Measurements from ENCODE around the gene BACH1. TPM values are rescaled to one million over a fixed set of nuclear protein-coding genes. Genes with fewer than 3 reads are reported as not detected.

BACH1 gene
- total RNA-seq, 1 experiment from 2014 or later: 65.2 TPM

GRCh38 chr21:29330797-29331196, 32.1 kb downstream of the BACH1 start:
- Histone ChIP-seq H3K4me3 (ENCODE audit: low read depth, low read length) (no peak overlapping the region), H3K9me3 (no peaks in the 10 kb centered on the region), H3K36me3 (ENCODE audit: control insufficient read depth, insufficient read depth, low read length) (peaks cover 1% of the 10 kb centered on the region; the same call in 1 of the 2 replicates), H3K4me1 (no peaks in the 10 kb centered on the region), H3K27me3 (replicated peaks; ENCODE audit: control insufficient read depth, insufficient read depth, low read length) (no peaks in the 10 kb centered on the region)
- Mint-ChIP-seq H3K27ac (ENCODE audit: unreplicated experiment) (no peak overlapping the region), H3K9me3 (ENCODE audit: unreplicated experiment) (no peaks in the 10 kb centered on the region), H3K27me3 (ENCODE audit: insufficient read depth, unreplicated experiment) (no peaks in the 10 kb centered on the region), H3K4me3 (ENCODE audit: unreplicated experiment) (no peak overlapping the region), H3K36me3 (ENCODE audit: insufficient read depth, unreplicated experiment) (peaks cover 52% of the 10 kb centered on the region), H3K4me1 (ENCODE audit: low read depth, unreplicated experiment) (no peaks in the 10 kb centered on the region)
- no TSS peak for BruUV-seq (replicated peaks)
- intact Hi-C loops (cut with micrococcal nuclease; ENCODE audit: unreplicated experiment): no loop called here
- no peak for DNase-seq
- TF ChIP-seq, protein P1, sequence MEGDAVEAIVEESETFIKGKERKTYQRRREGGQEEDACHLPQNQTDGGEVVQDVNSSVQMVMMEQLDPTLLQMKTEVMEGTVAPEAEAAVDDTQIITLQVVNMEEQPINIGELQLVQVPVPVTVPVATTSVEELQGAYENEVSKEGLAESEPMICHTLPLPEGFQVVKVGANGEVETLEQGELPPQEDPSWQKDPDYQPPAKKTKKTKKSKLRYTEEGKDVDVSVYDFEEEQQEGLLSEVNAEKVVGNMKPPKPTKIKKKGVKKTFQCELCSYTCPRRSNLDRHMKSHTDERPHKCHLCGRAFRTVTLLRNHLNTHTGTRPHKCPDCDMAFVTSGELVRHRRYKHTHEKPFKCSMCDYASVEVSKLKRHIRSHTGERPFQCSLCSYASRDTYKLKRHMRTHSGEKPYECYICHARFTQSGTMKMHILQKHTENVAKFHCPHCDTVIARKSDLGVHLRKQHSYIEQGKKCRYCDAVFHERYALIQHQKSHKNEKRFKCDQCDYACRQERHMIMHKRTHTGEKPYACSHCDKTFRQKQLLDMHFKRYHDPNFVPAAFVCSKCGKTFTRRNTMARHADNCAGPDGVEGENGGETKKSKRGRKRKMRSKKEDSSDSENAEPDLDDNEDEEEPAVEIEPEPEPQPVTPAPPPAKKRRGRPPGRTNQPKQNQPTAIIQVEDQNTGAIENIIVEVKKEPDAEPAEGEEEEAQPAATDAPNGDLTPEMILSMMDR (IDR thresholded peaks at IDR 0.05; ENCODE audit: insufficient read depth in 1 of 2, low read depth in 1 of 2, low read length in 1 of 2, severe bottlenecking in 1 of 2, unreplicated experiment in 1 of 2): no peak
- CTCF ChIA-PET: no interaction called here
- POLR2A ChIA-PET: no interaction called here

DNA sequence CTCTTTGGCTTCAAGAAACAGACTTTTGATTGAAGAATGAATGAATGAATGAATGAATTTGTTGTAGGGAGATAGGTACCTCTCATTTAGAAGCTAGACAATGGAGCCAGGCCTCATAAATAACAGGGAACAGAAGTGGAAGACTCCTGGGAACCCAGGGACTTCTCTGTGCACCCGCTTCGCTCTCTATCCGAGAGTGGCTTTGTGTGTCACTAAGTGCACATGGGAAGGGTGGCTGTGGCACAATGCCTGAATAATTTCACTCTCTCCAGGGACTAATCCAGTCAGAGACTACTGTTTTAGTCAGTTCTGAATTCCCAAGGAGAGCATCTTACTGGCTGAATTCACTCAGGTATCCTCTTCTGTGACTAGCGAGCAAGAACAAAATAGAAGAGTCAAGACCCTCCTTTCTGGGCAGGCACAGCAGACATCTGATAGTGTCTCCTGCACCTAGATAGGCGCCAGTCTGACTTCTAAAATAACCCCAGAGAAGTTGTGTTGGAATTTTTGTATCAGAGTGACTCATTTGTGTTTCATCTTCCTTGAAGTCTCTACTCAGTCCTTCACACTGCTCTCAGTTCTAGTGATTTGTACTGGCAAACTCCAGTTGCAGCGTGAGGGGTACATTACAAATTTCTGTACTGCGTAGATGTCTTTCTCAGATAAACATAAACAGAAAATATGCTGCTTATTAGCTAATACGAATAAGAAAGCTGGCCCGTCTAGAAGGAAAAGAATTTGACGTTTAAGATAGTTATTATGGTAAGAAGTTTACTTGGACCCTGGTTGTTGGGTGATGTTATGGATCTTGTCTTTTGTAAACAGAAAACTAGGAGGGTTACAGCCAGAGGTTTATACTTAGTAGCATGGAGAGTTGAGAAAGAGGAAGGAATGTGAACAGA, 34.0 kb downstream of the BACH1 start:
- DNase-seq: no peak
- BruUV-seq (replicated peaks): no TSS peak
- no peaks in the 10 kb centered on the region for H3K27me3 Mint-ChIP-seq (ENCODE audit: insufficient read depth, unreplicated experiment)
- TF ChIP-seq, protein P1 (IDR thresholded peaks at IDR 0.05; ENCODE audit: insufficient read depth in 1 of 2, low read depth in 1 of 2, low read length in 1 of 2, severe bottlenecking in 1 of 2, unreplicated experiment in 1 of 2): no peak
- Histone ChIP-seq H3K4me3 (ENCODE audit: low read depth, low read length) (no peak overlapping the region), H3K9me3 (no peaks in the 10 kb centered on the region), H3K27me3 (replicated peaks; ENCODE audit: control insufficient read depth, insufficient read depth, low read length) (no peaks in the 10 kb centered on the region), H3K4me1 (no peaks in the 10 kb centered on the region), H3K36me3 (ENCODE audit: control insufficient read depth, insufficient read depth, low read length) (no peaks in the 10 kb centered on the region)
- H3K27ac Mint-ChIP-seq (ENCODE audit: unreplicated experiment): no peak overlapping the region
- ChIA-PET CTCF (no interaction called here), POLR2A (no interaction called here)
- H3K36me3 Mint-ChIP-seq (ENCODE audit: insufficient read depth, unreplicated experiment): peaks cover 35% of the 10 kb centered on the region
- H3K4me3 Mint-ChIP-seq (ENCODE audit: unreplicated experiment): no peak overlapping the region
- no peaks in the 10 kb centered on the region for H3K4me1 Mint-ChIP-seq (ENCODE audit: low read depth, unreplicated experiment)
- intact Hi-C loops (cut with micrococcal nuclease; ENCODE audit: unreplicated experiment): no loop called here
- no peaks in the 10 kb centered on the region for H3K9me3 Mint-ChIP-seq (ENCODE audit: unreplicated experiment)

GRCh38 chr21:29333406-29333805, 34.7 kb downstream of the BACH1 start:
- Histone ChIP-seq H3K4me3 (ENCODE audit: low read depth, low read length) (no peak overlapping the region), H3K4me1 (no peaks in the 10 kb centered on the region), H3K36me3 (ENCODE audit: control insufficient read depth, insufficient read depth, low read length) (no peaks in the 10 kb centered on the region), H3K27me3 (replicated peaks; ENCODE audit: control insufficient read depth, insufficient read depth, low read length) (no peaks in the 10 kb centered on the region), H3K9me3 (no peaks in the 10 kb centered on the region)
- Mint-ChIP-seq H3K4me1 (ENCODE audit: low read depth, unreplicated experiment) (no peaks in the 10 kb centered on the region), H3K27me3 (ENCODE audit: insufficient read depth, unreplicated experiment) (no peaks in the 10 kb centered on the region), H3K27ac (ENCODE audit: unreplicated experiment) (no peak overlapping the region), H3K36me3 (ENCODE audit: insufficient read depth, unreplicated experiment) (peaks cover 31% of the 10 kb centered on the region), H3K9me3 (ENCODE audit: unreplicated experiment) (no peaks in the 10 kb centered on the region), H3K4me3 (ENCODE audit: unreplicated experiment) (no peak overlapping the region)
- BruUV-seq (replicated peaks): no TSS peak
- ChIA-PET POLR2A (no interaction called here), CTCF (no interaction called here)
- TF ChIP-seq, protein P1 (IDR thresholded peaks at IDR 0.05; ENCODE audit: insufficient read depth in 1 of 2, low read depth in 1 of 2, low read length in 1 of 2, severe bottlenecking in 1 of 2, unreplicated experiment in 1 of 2): no peak
- DNase-seq: no peak
- intact Hi-C loops (cut with micrococcal nuclease; ENCODE audit: unreplicated experiment): no loop called here
